Small intestine (tissue), 7 donors: Measurements from ENCODE around the gene RSAD1. TPM values are rescaled to one million over a fixed set of nuclear protein-coding genes. Genes with fewer than 3 reads are reported as not detected.

Source experiments
- DNase-seq, 2 donors: peaks; one replicate each; pipeline versions ENCODE4 v3.0.0 to v3.0.0-alpha.2; 2013
- FAIRE-seq: peaks from 2 replicates; lab custom pipeline; 2012; peaks lifted over from hg19 to GRCh38; lab: Jason Lieb, UNC
- H3K27ac ChIP-seq, 3 donors: one replicate each; pipeline ENCODE4 v1.5.1; 2013; ENCODE audit warnings: low read length in 2 of 3, mild to moderate bottlenecking in 2 of 3, control low read depth in 1 of 3, inconsistent platforms in 1 of 3, low read depth in 1 of 3, moderate library complexity in 1 of 3
- H3K27me3 ChIP-seq, 3 donors: one replicate each; pipeline ENCODE4 v1.6.1; 2013; ENCODE audit warnings: low read length in 3 of 3, inconsistent platforms in 1 of 3; ENCODE audit not compliant: control insufficient read depth in 3 of 3, insufficient read depth in 3 of 3
- H3K36me3 ChIP-seq, 3 donors: one replicate each; pipeline ENCODE4 v1.6.1; 2013; ENCODE audit warnings: low read length in 3 of 3, inconsistent platforms in 1 of 3, low read depth in 1 of 3, mild to moderate bottlenecking in 1 of 3, moderate library complexity in 1 of 3; ENCODE audit not compliant: control insufficient read depth in 3 of 3, insufficient read depth in 2 of 3
- H3K4me1 ChIP-seq, 3 donors: one replicate each; pipeline ENCODE4 v1.6.1; 2013; ENCODE audit warnings: low read length in 2 of 3, inconsistent platforms in 1 of 3, low read depth in 1 of 3, mild to moderate bottlenecking in 1 of 3, moderate library complexity in 1 of 3; ENCODE audit not compliant: control insufficient read depth in 3 of 3, insufficient read depth in 2 of 3
- H3K4me3 ChIP-seq, 3 donors: one replicate each; pipeline ENCODE4 v1.5.1; 2013; ENCODE audit warnings: low read length in 3 of 3, control low read depth in 1 of 3, inconsistent platforms in 1 of 3, low read depth in 1 of 3, mild to moderate bottlenecking in 1 of 3, moderate library complexity in 1 of 3
- H3K9me3 ChIP-seq, 2 donors: one replicate each; pipeline ENCODE4 v1.6.1; 2013; ENCODE audit warnings: low read depth in 1 of 2, low read length in 1 of 2; ENCODE audit not compliant: control insufficient read depth in 2 of 2, insufficient read depth in 1 of 2
- WGBS, 3 donors: extraction: QIAGEN DNeasy Blood & Tissue Kit; methylation state at CpG; one replicate each; pipeline ENCODE4 v1.1.7; 2013; 5-methylcytosine and 5-hydroxymethylcytosine counted together
- polyA plus RNA-seq, 4 donors: library from polyadenylated mRNA; stranded (reverse) in 3 of 4; unstranded in 1 of 4; fragments of 200-250 nt in 3 of 4; fragments of 120-200 nt in 1 of 4; gene quantifications; one replicate each; pipeline versions ENCODE4 v1.2.1 to v1.2.3, GENCODE V29; 2013
- donor health status: healthy with polysubstance abuse.
- donor health status: control.
- donor health status: control.
- donor health status: Bipolar disorder and iron deficiency.
- donor health status: healthy.

Gene RSAD1
- polyA plus RNA-seq, 4 donors, result 18.1 to 36.4 (median 19.5) TPM

DNA sequence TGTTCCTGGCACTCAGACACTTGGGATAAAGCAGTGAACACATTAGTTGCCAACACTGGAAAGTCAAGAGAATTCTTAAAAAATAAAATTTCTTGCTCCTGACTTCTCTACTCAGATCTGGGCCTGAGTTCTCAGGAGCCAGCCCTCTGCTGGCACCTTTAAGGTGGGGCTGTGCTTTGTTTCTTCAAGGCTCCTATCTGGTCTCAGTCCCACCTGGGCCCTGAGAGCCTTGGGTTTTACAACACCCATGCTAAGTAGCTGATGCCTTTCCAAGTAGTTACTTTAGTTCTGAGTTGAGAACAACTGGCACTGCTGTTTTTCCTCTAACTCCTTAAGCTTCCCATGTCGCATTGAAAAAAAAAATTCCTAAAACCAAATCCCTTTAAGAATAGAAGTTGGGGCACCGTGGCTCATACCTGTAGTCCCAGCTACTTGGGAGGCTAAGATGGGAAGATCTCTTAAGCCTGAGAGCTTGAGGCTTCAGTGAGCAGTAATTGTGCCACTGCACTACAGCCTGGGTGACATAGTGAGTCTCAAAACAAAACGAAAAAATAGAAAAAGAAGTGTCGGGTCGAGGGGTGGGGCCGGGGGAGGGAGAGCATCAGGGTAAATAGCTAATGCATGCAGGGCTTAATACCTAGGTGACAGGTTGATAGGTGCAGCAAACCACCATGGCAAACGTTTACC, 26.6 kb upstream of the RSAD1 start:
- H3K4me1 ChIP-seq, result peaks cover 0 to 11% (median 0%) of the 10 kb centered on the region in 3 donors
- H3K27ac ChIP-seq, result no peak overlapping the region
- no peaks in the 10 kb centered on the region for H3K9me3 ChIP-seq
- no peak overlapping the region for H3K4me3 ChIP-seq
- FAIRE-seq, result no peak
- no peak for DNase-seq
- H3K27me3 ChIP-seq, result no peaks in the 10 kb centered on the region
- H3K36me3 ChIP-seq, result peaks cover 0 to 18% (median 0%) of the 10 kb centered on the region in 3 donors
- WGBS, 3 donors, result 20 to 63% (median 43%) methylated on average over 7 of the region's 7 CpGs

DNA sequence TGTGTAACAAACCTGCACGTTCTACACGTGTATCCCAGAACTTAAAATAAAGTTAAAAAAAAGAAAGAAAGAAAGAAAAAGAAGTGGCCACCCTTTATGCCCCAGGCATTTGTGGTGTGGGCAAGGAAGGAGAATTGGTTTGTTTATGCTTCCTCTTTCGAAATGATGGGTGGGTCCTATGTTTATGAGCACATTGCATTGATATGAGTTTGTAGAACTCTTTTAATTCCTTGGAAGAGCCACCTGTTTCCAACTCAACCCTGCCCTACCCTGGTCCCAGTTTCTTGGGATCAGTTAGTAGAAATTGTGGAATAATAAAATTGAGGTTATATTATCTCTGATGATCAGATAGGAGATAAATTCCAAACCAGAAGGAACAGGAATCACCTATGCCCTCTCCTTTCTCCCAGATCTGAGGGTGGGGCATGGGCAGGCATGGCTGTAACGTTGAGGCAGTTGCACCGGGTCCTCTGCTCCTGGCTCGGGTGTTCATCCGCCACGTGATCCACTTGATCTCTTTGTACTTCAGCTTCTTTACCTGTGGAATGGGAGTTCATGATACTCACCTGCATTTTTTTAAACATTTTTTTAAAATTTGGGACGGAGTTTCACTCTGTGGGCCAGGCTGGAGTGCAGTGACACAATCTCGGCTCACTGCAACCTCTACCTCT, 25.9 kb upstream of the RSAD1 start:
- Histone ChIP-seq H3K4me3 (no peak overlapping the region), H3K27me3 (no peaks in the 10 kb centered on the region), H3K36me3 (peaks cover 0 to 20% (median 0%) of the 10 kb centered on the region in 3 donors), H3K9me3 (no peaks in the 10 kb centered on the region), H3K4me1 (peaks cover 0 to 10% (median 0%) of the 10 kb centered on the region in 3 donors), H3K27ac (peak overlapping the region in 2 of 3 donors; percentile 12 to 21)
- FAIRE-seq, result no peak
- peak; percentile 50 to 67 for DNase-seq
- WGBS, 3 donors, result 22 to 63% (median 40%) methylated on average over 10 of the region's 10 CpGs

DNA sequence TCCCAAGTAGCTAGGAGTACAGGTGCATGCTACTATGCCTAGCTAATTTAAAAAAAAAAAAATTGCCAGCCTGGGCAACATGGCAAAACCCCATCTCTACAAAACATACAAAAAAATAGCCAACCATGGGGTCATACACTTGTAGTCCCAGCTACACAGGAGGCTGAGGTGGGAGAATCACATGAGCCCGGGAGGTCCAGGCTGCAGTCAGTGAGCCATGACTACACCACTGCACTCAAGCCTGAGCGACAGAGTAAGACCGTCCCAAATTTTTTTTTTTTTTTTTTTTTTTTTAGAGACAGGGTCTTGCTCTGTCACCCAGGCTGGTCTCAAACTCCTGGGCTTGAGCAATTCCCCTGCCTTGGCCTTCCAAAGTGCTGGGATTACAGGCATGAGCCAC, 24.8 kb upstream of the RSAD1 start:
- H3K36me3 ChIP-seq, result peaks cover 0 to 20% (median 0%) of the 10 kb centered on the region in 3 donors
- no peaks in the 10 kb centered on the region for H3K27me3 ChIP-seq
- H3K4me3 ChIP-seq, result no peak overlapping the region
- H3K27ac ChIP-seq, result no peak overlapping the region
- peaks cover 0 to 15% (median 7%) of the 10 kb centered on the region in 3 donors for H3K4me1 ChIP-seq
- no peaks in the 10 kb centered on the region for H3K9me3 ChIP-seq
- FAIRE-seq (no peak), DNase-seq (no peak)
- WGBS, 3 donors, result 82 to 97% (median 91%) methylated on average over 3 of the region's 3 CpGs

DNA sequence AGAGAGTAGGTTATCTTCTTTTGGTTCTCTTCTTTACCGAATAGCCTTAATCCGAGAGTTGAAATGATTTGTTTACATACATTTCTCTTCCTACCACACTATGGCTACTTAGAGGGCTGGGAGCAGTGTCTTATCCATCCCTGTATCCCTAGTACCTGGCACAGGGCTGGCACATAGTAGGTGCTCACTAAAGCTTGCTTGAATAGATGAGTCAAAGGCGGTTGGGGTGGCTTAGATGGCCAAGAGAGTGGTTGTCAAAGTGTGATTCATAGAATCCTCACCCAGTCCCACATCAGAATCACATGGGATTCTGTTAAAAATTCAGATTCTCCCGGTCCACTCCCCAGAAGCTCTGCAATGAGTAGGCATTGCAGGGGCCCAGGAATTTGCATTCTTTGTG, 21.0 kb upstream of the RSAD1 start:
- H3K27ac ChIP-seq, result no peak overlapping the region
- 98 to 100% (median 99%) methylated on average over 4 of the region's 4 CpGs for WGBS, 3 donors
- H3K36me3 ChIP-seq, result peaks cover 0 to 48% (median 0%) of the 10 kb centered on the region in 3 donors
- no peaks in the 10 kb centered on the region for H3K27me3 ChIP-seq
- H3K4me1 ChIP-seq, result peaks cover 0 to 23% (median 8%) of the 10 kb centered on the region in 3 donors
- FAIRE-seq (no peak), DNase-seq (no peak)
- H3K9me3 ChIP-seq, result no peaks in the 10 kb centered on the region
- no peak overlapping the region for H3K4me3 ChIP-seq

DNA sequence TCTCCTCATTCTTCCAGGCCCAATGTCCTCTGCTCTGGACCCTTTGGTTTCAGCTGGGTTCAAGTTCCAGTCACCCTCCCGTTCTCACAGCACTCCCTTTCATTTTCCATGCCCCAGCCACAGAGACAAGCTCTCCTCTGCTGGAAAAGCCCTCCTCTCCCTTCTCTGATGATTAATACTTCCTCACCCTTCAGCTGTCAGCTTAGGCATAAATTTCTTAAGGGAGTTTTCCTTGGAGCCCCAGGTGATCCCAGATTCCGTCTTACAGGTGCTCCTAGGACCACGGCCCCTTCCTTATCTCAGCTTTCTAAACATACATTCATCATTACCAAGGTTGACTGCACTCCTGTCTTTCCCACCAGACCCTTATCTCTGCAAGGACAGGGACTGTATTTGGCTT, 20.4 kb upstream of the RSAD1 start:
- WGBS, 3 donors, result 24 to 50% (median 35%) methylated on average over 3 of the region's 3 CpGs
- H3K27ac ChIP-seq, result peak overlapping the region in 1 of 3 donors; percentile 49
- no peak for DNase-seq
- peaks cover 0 to 20% (median 8%) of the 10 kb centered on the region in 3 donors for H3K4me1 ChIP-seq
- H3K27me3 ChIP-seq, result no peaks in the 10 kb centered on the region
- no peaks in the 10 kb centered on the region for H3K9me3 ChIP-seq
- H3K36me3 ChIP-seq, result peaks cover 0 to 54% (median 5%) of the 10 kb centered on the region in 3 donors
- no peak overlapping the region for H3K4me3 ChIP-seq
- no peak for FAIRE-seq

DNA sequence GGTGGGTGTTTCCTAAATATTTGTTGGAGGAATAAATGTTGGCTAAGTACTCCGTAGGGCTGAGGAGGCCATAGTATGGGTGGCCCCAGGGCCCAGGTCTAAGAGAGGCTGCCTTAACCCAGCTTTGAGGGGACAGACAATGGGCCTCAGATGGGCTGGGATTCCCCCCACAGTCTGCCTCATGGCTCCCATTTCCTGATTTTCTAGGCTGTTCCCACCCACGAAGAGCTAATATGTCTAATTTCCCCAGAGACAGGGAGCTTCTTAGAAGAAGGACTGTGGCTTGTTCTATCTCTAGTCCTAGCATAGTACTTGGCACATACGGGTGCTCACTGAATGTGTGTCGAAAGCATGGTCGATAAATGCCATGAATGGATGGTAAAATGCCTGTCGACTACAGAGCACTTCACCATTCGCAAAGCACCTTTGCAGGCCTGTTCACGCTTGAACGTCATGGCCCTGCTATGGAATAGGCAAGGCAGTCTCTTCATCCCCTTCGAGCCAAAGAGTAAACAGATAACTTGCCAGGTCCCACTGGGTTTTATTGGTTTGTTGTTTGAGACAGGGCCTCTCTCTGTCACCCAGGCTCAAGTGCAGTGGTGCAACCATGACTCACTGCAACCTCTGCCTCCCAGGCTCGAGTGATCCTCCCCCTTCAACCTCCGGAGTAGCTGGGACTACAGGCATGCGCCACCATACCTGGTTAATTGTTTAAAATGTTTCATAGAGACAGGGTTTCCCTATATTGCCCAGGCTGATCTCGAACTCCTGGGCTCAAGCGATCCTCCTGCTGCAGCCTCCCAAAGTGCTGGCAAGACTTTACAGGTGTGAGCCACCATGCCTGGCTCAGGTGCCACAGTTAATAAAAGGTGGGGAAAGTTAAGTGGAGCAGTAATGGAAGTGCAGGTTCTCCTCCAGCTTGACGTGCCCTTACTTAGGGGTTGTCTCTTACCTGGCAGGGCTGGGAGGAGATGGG, 19.7 kb upstream of the RSAD1 start:
- FAIRE-seq, result no peak
- peak; percentile 66 to 79 for DNase-seq
- H3K9me3 ChIP-seq, result no peaks in the 10 kb centered on the region
- no peaks in the 10 kb centered on the region for H3K27me3 ChIP-seq
- H3K27ac ChIP-seq, result peak overlapping the region in 1 of 3 donors; percentile 49
- H3K36me3 ChIP-seq, result peaks cover 0 to 59% (median 5%) of the 10 kb centered on the region in 3 donors
- no peak overlapping the region for H3K4me3 ChIP-seq
- H3K4me1 ChIP-seq, result peaks cover 0 to 20% (median 8%) of the 10 kb centered on the region in 3 donors
- 66 to 77% (median 70%) methylated on average over 16 of the region's 16 CpGs for WGBS, 3 donors

DNA sequence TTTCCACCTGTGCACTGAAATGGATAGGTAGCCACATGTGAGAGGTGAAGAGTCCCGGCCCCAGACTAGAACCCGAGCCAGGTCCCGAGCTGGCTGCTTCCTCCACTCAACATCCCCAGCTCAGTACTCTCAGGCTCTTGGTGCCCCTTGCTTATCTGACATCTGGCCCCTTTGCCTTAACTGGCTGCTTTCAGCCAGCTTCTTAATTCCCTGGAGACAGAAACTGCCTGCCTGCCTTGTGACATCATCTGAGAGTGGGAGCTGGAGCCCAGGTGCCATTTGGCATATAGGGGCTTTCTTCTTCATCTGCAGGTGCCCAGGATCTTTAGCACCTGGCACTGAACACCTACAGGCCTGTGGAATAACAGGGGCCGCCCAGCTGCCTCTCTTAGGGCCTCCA, 18.9 kb upstream of the RSAD1 start:
- 89 to 100% (median 92%) methylated on average over 2 to 4 of the region's 4 CpGs for WGBS, 3 donors
- peak overlapping the region in 1 of 3 donors; percentile 9 for H3K27ac ChIP-seq
- H3K9me3 ChIP-seq, result no peaks in the 10 kb centered on the region
- FAIRE-seq, result no peak
- H3K4me1 ChIP-seq, result peaks cover 0 to 20% (median 8%) of the 10 kb centered on the region in 3 donors
- no peak overlapping the region for H3K4me3 ChIP-seq
- H3K27me3 ChIP-seq, result no peaks in the 10 kb centered on the region
- H3K36me3 ChIP-seq, result peaks cover 0 to 67% (median 5%) of the 10 kb centered on the region in 3 donors
- DNase-seq, result no peak
